ENCODE measurements around the gene NAT10.

- TF ChIP-seq POLR2A (IDR thresholded peaks at IDR 0.05; ENCODE audit: low read length) (no peak), GATA1 (IDR thresholded peaks at IDR 0.05; ENCODE audit: low read depth, low read length) (no peak)
Measured at GRCh38 chr11:34183848-34184391, 78.5 kb downstream of the NAT10 start.
